HL-60 (cell line): Measurements from ENCODE around the gene PTPRM.

Experiments used
- DNase-seq, 2 experiments: peaks; one replicate each; pipeline ENCODE4 v3.0.0-alpha.2; 2010 to 2020; ENCODE audit warnings: low read depth in 1 of 2, low spot score in 1 of 2
- H3K27ac ChIP-seq: fragments of 250-450 bp; sonication (Bioruptor Pico); replicated peaks from 2 replicates; pipeline ENCODE4 v1.5.1; 2020; ENCODE audit warnings: mild to moderate bottlenecking, moderate library complexity
- H3K27me3 ChIP-seq: fragments of 250-450 bp; sonication (Bioruptor Pico); 2 replicates; pipeline ENCODE4 v1.5.1; 2021; ENCODE audit warnings: mild to moderate bottlenecking, moderate library complexity; ENCODE audit not compliant: insufficient read depth, poor library complexity, severe bottlenecking
- H3K4me3 ChIP-seq: replicated peaks from 2 replicates; pipeline ENCODE4 v1.5.1; 2011; ENCODE audit warnings: mild to moderate bottlenecking, control low read depth, low read length; ENCODE audit not compliant: insufficient read depth
- CTCF ChIP-seq: IDR thresholded peaks from one replicate; pipeline ENCODE4 v1.5.1; 2011; ENCODE audit warnings: low read length, control low read depth, inconsistent platforms; ENCODE audit not compliant: insufficient read depth
- GABPA ChIP-seq: IDR thresholded peaks from 2 replicates; pipeline ENCODE4 v1.6.1; 2012; ENCODE audit warnings: low read depth
- POLR2AphosphoS5 ChIP-seq: IDR thresholded peaks from 2 replicates; pipeline ENCODE4 v1.6.1; 2012; ENCODE audit warnings: low read depth
- REST ChIP-seq: IDR thresholded peaks from 2 replicates; pipeline ENCODE4 v1.6.1; 2012; ENCODE audit warnings: low read depth; ENCODE audit not compliant: insufficient replicate concordance
- SPI1 ChIP-seq: IDR thresholded peaks from 2 replicates; pipeline ENCODE4 v1.6.1; 2012; ENCODE audit warnings: low read depth, mild to moderate bottlenecking, borderline replicate concordance

PTPRM gene

GRCh38 chr18:7813131-7813530 is 246.0 kb downstream of the PTPRM start:
- no peak overlapping the region for H3K27ac ChIP-seq
- TF ChIP-seq CTCF (no peak), GABPA (no peak), SPI1 (no peak), REST (no peak), POLR2AphosphoS5 (no peak)
- H3K27me3 ChIP-seq = no peaks in the 10 kb centered on the region

GRCh38 chr18:7814754-7815315 is 247.7 kb downstream of the PTPRM start:
- Histone ChIP-seq H3K4me3 (no peak overlapping the region), H3K27me3 (no peaks in the 10 kb centered on the region), H3K27ac (no peak overlapping the region)
- no peak for TF ChIP-seq SPI1
- no peak for TF ChIP-seq GABPA
- TF ChIP-seq POLR2AphosphoS5 = no peak
- TF ChIP-seq REST = no peak
- TF ChIP-seq CTCF = no peak
- no peak for DNase-seq

More at GRCh38 chr18:7813131-7813530, 246.0 kb downstream of the PTPRM start:
- DNase-seq = no peak
- no peak overlapping the region for H3K4me3 ChIP-seq

GRCh38 chr18:7815787-7816186 is 248.7 kb downstream of the PTPRM start:
- TF ChIP-seq CTCF = no peak
- TF ChIP-seq GABPA = no peak
- no peak for TF ChIP-seq POLR2AphosphoS5
- TF ChIP-seq SPI1 = no peak
- TF ChIP-seq REST = no peak
- H3K4me3 ChIP-seq = no peak overlapping the region
- DNase-seq = no peak

More at GRCh38 chr18:7815787-7816186, 248.7 kb downstream of the PTPRM start:
- Histone ChIP-seq H3K27me3 (no peaks in the 10 kb centered on the region), H3K27ac (no peak overlapping the region)
